Parathyroid adenoma (tissue), 2 donors: Measurements from ENCODE around the gene VENTX.

Experiments
- H2AFZ ChIP-seq: fragments of 300-600 bp; sonication (generic); one replicate; pipeline ENCODE4 v1.7.0; 2017; ENCODE audit warnings: antibody characterized with exemption, mild to moderate bottlenecking
- H3K27ac ChIP-seq: fragments of 300-600 bp; sonication (generic); one replicate; pipeline ENCODE4 v1.7.0; 2017
- H3K27me3 ChIP-seq: fragments of 300-600 bp; sonication (generic); one replicate; pipeline ENCODE4 v1.7.0; 2017; ENCODE audit warnings: low read length; ENCODE audit not compliant: control insufficient read depth, insufficient read depth
- H3K36me3 ChIP-seq: fragments of 300-600 bp; sonication (generic); one replicate; pipeline ENCODE4 v1.7.0; 2017; ENCODE audit warnings: low read length; ENCODE audit not compliant: control insufficient read depth, insufficient read depth
- H3K4me1 ChIP-seq: fragments of 300-600 bp; sonication (generic); one replicate; pipeline ENCODE4 v1.7.0; 2017; ENCODE audit warnings: control low read depth
- H3K4me2 ChIP-seq: fragments of 300-600 bp; sonication (generic); one replicate; pipeline ENCODE4 v1.7.0; 2017; ENCODE audit warnings: low read length
- H3K4me3 ChIP-seq: fragments of 300-600 bp; sonication (generic); one replicate; pipeline ENCODE4 v1.7.0; 2017; ENCODE audit warnings: low read depth, low read length
- H3K79me2 ChIP-seq: fragments of 300-600 bp; sonication (generic); one replicate; pipeline ENCODE4 v1.7.0; 2017; ENCODE audit warnings: control low read depth
- H3K9ac ChIP-seq: fragments of 300-600 bp; sonication (generic); one replicate; pipeline ENCODE4 v1.7.0; 2017; ENCODE audit warnings: mild to moderate bottlenecking
- H3K9me3 ChIP-seq: fragments of 300-600 bp; sonication (generic); one replicate; pipeline ENCODE4 v1.7.0; 2017; ENCODE audit warnings: low read length; ENCODE audit not compliant: control insufficient read depth
- CTCF ChIP-seq: fragments of 300-600 bp; sonication (generic); IDR thresholded peaks from one replicate; pipeline ENCODE4 v1.7.0; 2017; ENCODE audit warnings: antibody characterized with exemption, mild to moderate bottlenecking
- donor health status: primary hyperparathyroidism.

Gene VENTX

GRCh38 chr10:133287832-133288500, 50.3 kb downstream of the VENTX start:
- Histone ChIP-seq H3K36me3 (no peaks in the 10 kb centered on the region), H3K79me2 (peaks cover 2% of the 10 kb centered on the region), H3K27me3 (no peaks in the 10 kb centered on the region), H3K9me3 (no peaks in the 10 kb centered on the region), H3K27ac (no peak overlapping the region), H3K4me2 (no peak overlapping the region), H3K9ac (no peak overlapping the region), H3K4me1 (no peaks in the 10 kb centered on the region), H3K4me3 (no peak overlapping the region), H2AFZ (no peak overlapping the region)
- no peak for TF ChIP-seq CTCF

GRCh38 chr10:133289761-133290160, 52.1 kb downstream of the VENTX start:
- no peak overlapping the region for H2AFZ ChIP-seq
- H3K79me2 ChIP-seq, result peaks cover 2% of the 10 kb centered on the region
- H3K4me3 ChIP-seq, result no peak overlapping the region
- no peak for TF ChIP-seq CTCF
- no peak overlapping the region for H3K4me2 ChIP-seq
- no peaks in the 10 kb centered on the region for H3K27me3 ChIP-seq
- no peaks in the 10 kb centered on the region for H3K4me1 ChIP-seq
- no peak overlapping the region for H3K27ac ChIP-seq
- no peaks in the 10 kb centered on the region for H3K36me3 ChIP-seq
- H3K9me3 ChIP-seq, result no peaks in the 10 kb centered on the region
- no peak overlapping the region for H3K9ac ChIP-seq
